ENCODE measurements around the gene SLC44A4.

DNA sequence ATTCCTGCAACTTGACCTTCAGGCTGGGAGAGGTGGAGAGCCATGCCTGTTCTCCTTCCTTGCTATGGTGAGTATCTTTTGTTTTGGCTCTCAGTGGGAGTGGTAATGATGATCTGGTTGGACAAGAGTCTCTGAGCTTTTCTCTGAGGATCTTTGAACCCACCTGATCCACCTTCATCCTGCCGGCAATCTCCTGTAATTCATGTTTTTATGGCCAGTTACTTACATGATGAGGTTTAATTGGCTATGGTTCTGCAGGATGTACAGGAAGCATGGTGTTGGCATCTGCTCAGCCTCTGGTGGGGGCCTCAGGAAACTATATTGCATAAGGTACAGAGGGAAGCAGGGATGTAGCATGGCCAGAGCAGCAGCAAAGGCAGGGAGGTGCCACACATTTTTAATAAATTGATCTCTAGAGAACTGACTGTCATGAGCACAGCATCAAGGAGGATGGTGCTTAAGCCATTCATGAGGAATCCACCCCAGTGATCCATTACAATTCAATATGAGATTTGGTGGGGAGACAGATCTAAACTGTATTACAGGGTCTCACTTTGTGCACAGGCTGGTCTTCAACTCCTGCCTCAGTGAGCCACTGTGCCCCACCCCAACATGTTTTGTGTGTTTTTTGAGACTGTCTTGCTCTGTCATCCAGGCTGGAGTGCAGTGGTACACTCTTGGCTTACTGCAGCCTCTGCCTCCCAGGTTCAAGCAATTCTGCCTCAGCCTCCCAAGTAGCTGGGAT, 41.3 kb downstream of the SLC44A4 start:
- TF ChIP-seq, protein P1, sequence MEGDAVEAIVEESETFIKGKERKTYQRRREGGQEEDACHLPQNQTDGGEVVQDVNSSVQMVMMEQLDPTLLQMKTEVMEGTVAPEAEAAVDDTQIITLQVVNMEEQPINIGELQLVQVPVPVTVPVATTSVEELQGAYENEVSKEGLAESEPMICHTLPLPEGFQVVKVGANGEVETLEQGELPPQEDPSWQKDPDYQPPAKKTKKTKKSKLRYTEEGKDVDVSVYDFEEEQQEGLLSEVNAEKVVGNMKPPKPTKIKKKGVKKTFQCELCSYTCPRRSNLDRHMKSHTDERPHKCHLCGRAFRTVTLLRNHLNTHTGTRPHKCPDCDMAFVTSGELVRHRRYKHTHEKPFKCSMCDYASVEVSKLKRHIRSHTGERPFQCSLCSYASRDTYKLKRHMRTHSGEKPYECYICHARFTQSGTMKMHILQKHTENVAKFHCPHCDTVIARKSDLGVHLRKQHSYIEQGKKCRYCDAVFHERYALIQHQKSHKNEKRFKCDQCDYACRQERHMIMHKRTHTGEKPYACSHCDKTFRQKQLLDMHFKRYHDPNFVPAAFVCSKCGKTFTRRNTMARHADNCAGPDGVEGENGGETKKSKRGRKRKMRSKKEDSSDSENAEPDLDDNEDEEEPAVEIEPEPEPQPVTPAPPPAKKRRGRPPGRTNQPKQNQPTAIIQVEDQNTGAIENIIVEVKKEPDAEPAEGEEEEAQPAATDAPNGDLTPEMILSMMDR (IDR thresholded peaks at IDR 0.05; ENCODE audit: low read length): no peak
- no peak for TF ChIP-seq EZH2phosphoT487 (IDR thresholded peaks at IDR 0.05; ENCODE audit: low read length)

Data from MM.1S (cell line).